ENCODE results near the gene FAM193B.

DNA sequence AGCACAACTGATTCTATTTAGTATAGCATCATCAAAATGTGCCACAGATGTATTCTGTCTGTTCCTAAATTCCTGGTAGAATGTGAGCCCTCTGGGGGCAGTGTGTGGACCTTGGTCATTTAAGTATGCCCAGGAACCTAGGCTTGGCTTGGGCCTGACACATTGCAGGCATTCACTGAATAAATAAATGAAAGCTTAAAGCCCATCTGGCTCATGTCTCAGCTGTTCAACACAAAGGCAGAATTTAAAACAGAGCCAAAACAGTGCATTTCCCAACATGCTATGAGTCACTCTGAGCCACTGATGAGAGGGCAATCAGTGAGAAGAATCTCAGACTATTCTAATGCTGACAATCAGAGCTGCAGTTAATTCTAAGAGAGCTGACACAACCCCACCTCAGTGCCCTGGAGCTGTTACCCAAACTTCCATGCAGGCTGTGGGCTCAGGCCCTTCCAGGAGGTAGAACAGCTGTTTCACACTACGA lies 8.1 kb downstream of the FAM193B start:
- TF ChIP-seq, protein P1, sequence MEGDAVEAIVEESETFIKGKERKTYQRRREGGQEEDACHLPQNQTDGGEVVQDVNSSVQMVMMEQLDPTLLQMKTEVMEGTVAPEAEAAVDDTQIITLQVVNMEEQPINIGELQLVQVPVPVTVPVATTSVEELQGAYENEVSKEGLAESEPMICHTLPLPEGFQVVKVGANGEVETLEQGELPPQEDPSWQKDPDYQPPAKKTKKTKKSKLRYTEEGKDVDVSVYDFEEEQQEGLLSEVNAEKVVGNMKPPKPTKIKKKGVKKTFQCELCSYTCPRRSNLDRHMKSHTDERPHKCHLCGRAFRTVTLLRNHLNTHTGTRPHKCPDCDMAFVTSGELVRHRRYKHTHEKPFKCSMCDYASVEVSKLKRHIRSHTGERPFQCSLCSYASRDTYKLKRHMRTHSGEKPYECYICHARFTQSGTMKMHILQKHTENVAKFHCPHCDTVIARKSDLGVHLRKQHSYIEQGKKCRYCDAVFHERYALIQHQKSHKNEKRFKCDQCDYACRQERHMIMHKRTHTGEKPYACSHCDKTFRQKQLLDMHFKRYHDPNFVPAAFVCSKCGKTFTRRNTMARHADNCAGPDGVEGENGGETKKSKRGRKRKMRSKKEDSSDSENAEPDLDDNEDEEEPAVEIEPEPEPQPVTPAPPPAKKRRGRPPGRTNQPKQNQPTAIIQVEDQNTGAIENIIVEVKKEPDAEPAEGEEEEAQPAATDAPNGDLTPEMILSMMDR (IDR thresholded peaks at IDR 0.05; ENCODE audit: low read depth, low read length, poor library complexity, severe bottlenecking): no peak
- TF ChIP-seq EZH2phosphoT487 (IDR thresholded peaks at IDR 0.05; ENCODE audit: borderline replicate concordance, low read length): no peak
